OCI-LY3 (cell line): Measurements from ENCODE around the gene MAGI2.

Experiments
- CTCF ChIP-seq: fragments of 200-600, 300-600 bp; sonication (generic); IDR thresholded peaks from 2 replicates; pipeline ENCODE4 v1.5.1; 2014; ENCODE audit warnings: antibody characterized with exemption, low read length, low read depth
- EZH2phosphoT487 ChIP-seq: fragments of 200-600 bp; shearing (Covaris generic); IDR thresholded peaks from 2 replicates; pipeline ENCODE4 v1.6.1; 2018; ENCODE audit warnings: antibody characterized with exemption, mixed run types, low read depth

GRCh38 chr7:79341902-79342301 is 111.6 kb downstream of the MAGI2 start:
- no peak for TF ChIP-seq CTCF
- no peak for TF ChIP-seq EZH2phosphoT487
